ENCODE measurements around the gene PCNX3. TPM values are rescaled to one million over a fixed set of nuclear protein-coding genes. Genes with fewer than 3 reads are reported as not detected.
A peak's percentile ranks its signal among the peaks of the same experiment; 100 is the strongest.

Gene PCNX3
- total and polyA plus RNA-seq, 2 of the 13 experiments (the other 11 are each of a cell fraction or from before 2014, with no cell fraction given), result 16.2 to 23.0 TPM

GRCh38 chr11:65661599-65662246 lies 46.1 kb downstream of the PCNX3 start (continued):
- TF ChIP-seq, protein P1, sequence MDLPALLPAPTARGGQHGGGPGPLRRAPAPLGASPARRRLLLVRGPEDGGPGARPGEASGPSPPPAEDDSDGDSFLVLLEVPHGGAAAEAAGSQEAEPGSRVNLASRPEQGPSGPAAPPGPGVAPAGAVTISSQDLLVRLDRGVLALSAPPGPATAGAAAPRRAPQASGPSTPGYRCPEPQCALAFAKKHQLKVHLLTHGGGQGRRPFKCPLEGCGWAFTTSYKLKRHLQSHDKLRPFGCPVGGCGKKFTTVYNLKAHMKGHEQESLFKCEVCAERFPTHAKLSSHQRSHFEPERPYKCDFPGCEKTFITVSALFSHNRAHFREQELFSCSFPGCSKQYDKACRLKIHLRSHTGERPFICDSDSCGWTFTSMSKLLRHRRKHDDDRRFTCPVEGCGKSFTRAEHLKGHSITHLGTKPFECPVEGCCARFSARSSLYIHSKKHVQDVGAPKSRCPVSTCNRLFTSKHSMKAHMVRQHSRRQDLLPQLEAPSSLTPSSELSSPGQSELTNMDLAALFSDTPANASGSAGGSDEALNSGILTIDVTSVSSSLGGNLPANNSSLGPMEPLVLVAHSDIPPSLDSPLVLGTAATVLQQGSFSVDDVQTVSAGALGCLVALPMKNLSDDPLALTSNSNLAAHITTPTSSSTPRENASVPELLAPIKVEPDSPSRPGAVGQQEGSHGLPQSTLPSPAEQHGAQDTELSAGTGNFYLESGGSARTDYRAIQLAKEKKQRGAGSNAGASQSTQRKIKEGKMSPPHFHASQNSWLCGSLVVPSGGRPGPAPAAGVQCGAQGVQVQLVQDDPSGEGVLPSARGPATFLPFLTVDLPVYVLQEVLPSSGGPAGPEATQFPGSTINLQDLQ (CRISPR knock-in tag; IDR thresholded peaks at IDR 0.05), result no peak
- TF ChIP-seq KDM5B (CRISPR knock-in tag; IDR thresholded peaks at IDR 0.05; ENCODE audit: borderline replicate concordance) (0 out of 2 replicates have a peak, but pooled peaks have one; percentile 24), MED1 (CRISPR knock-in tag; IDR thresholded peaks at IDR 0.05) (0 out of 2 replicates have a peak, but pooled peaks have one; percentile 21), ZBTB4 (CRISPR knock-in tag; IDR thresholded peaks at IDR 0.05; ENCODE audit: borderline replicate concordance) (0 out of 2 replicates have a peak, but pooled peaks have one; percentile 12), ZNF484 (CRISPR knock-in tag; IDR thresholded peaks at IDR 0.05; ENCODE audit: borderline replicate concordance, low read depth) (no peak), NFRKB (IDR thresholded peaks at IDR 0.05) (no peak), KDM6A (CRISPR knock-in tag; IDR thresholded peaks at IDR 0.05; ENCODE audit: low read depth) (0 out of 2 replicates have a peak, but pooled peaks have one; percentile 27), MLX (CRISPR knock-in tag; IDR thresholded peaks at IDR 0.05) (no peak), ZNF274 (CRISPR knock-in tag; IDR thresholded peaks at IDR 0.05) (0 out of 2 replicates have a peak, but pooled peaks have one; percentile 40), ZSCAN30 (CRISPR knock-in tag; IDR thresholded peaks at IDR 0.05) (no peak), ZNF501 (CRISPR knock-in tag; IDR thresholded peaks at IDR 0.05) (no peak), CBFB (CRISPR knock-in tag; IDR thresholded peaks at IDR 0.05) (no peak), ZNF891 (CRISPR knock-in tag; IDR thresholded peaks at IDR 0.05) (peak; percentile 69), TCF7L2 (IDR thresholded peaks at IDR 0.05; ENCODE audit: low read depth, low read length) (no peak), LCORL (IDR thresholded peaks at IDR 0.05) (no peak), LCORL (CRISPR knock-in tag; IDR thresholded peaks at IDR 0.05) (peak; percentile 80; the same call in 1 of the 2 replicates)
- TF ChIP-seq, protein P2, sequence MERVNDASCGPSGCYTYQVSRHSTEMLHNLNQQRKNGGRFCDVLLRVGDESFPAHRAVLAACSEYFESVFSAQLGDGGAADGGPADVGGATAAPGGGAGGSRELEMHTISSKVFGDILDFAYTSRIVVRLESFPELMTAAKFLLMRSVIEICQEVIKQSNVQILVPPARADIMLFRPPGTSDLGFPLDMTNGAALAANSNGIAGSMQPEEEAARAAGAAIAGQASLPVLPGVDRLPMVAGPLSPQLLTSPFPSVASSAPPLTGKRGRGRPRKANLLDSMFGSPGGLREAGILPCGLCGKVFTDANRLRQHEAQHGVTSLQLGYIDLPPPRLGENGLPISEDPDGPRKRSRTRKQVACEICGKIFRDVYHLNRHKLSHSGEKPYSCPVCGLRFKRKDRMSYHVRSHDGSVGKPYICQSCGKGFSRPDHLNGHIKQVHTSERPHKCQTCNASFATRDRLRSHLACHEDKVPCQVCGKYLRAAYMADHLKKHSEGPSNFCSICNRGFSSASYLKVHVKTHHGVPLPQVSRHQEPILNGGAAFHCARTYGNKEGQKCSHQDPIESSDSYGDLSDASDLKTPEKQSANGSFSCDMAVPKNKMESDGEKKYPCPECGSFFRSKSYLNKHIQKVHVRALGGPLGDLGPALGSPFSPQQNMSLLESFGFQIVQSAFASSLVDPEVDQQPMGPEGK (CRISPR knock-in tag; IDR thresholded peaks at IDR 0.05), result peak; percentile 31; the same call in 1 of the 2 replicates
- TF ChIP-seq, protein P3, sequence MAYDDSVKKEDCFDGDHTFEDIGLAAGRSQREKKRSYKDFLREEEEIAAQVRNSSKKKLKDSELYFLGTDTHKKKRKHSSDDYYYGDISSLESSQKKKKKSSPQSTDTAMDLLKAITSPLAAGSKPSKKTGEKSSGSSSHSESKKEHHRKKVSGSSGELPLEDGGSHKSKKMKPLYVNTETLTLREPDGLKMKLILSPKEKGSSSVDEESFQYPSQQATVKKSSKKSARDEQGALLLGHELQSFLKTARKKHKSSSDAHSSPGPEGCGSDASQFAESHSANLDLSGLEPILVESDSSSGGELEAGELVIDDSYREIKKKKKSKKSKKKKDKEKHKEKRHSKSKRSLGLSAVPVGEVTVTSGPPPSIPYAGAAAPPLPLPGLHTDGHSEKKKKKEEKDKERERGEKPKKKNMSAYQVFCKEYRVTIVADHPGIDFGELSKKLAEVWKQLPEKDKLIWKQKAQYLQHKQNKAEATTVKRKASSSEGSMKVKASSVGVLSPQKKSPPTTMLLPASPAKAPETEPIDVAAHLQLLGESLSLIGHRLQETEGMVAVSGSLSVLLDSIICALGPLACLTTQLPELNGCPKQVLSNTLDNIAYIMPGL (CRISPR knock-in tag; IDR thresholded peaks at IDR 0.05; ENCODE audit: borderline replicate concordance in 1 of 2, low read depth in 1 of 2), result no peak
- TF ChIP-seq, protein P4, sequence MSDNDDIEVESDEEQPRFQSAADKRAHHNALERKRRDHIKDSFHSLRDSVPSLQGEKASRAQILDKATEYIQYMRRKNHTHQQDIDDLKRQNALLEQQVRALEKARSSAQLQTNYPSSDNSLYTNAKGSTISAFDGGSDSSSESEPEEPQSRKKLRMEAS (IDR thresholded peaks at IDR 0.05), result peak; percentile 4; the same call in 1 of the 2 replicates
